ENCODE results near the gene CCL4. TPM values are rescaled to one million over a fixed set of nuclear protein-coding genes. Genes with fewer than 3 reads are reported as not detected.

The CCL4 gene
- total RNA-seq (2022; extraction: Qiagen RNA extraction; ENCODE audit: low read depth) = not detected in 5 replicates

DNA sequence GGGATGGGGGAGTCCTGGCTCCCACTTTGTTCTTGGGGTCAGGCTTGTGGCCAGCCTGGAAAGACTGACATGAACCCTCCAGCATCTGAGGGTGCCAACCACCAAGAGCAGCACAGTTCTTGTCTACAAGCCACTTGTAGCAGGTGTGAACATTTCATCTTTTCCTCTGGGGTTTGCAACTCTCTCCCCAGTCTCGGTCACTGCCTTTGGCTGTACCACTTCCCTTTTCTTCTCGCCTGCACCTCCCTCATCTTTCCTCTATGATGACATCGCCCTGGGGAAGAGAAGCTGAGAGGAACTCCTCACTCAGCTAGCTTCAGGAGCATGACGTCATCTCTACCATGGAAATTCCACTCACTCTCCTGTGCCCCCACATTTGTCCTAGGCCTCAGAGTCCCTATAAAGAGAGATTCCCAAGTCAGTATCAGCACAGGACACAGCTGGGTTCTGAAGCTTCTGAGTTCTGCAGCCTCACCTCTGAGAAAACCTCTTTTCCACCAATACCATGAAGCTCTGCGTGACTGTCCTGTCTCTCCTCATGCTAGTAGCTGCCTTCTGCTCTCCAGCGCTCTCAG, at the start of gene CCL4:
CCL4 (plus strand) TSS at position 427 of the 575 bp plus-strand sequence; CDS start at position 506, 79 bp downstream.

DNA sequence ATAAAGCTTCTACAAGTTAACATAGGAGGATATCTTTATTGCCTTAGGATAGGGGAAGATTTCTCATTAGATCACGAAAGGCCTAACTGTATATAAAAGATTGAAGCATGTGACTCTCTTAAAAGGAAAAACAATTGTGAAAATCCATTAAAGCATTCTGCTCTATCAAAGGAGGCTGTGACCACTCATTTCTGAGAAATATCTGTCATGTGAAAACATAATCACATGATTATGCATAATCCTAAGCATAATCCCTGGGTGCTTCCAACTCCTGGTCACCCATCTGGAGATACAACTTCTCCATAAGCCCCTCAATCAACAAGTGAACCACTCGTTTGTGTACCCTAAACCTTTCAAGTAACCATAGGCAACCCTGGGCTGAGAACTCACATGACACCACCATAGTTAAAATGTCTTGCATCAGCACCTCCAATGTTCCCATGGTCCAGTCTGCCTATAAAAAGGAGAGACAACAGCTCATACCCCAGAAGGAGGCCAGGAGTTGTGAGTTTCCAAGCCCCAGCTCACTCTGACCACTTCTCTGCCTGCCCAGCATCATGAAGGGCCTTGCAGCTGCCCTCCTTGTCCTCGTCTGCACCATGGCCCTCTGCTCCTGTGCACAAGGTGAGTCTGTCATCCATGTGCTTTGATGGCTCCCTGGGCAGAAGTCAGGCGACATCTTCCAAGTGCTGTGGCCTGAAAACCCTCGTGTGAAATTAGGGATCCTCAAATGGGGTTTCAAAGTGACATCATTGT, 39.7 kb upstream of the CCL4 start, which contains the start of gene CCL18:
CCL18 (plus strand) TSS at position 487 of the 756 bp plus-strand sequence; CDS start at position 558, 71 bp downstream.

DNA sequence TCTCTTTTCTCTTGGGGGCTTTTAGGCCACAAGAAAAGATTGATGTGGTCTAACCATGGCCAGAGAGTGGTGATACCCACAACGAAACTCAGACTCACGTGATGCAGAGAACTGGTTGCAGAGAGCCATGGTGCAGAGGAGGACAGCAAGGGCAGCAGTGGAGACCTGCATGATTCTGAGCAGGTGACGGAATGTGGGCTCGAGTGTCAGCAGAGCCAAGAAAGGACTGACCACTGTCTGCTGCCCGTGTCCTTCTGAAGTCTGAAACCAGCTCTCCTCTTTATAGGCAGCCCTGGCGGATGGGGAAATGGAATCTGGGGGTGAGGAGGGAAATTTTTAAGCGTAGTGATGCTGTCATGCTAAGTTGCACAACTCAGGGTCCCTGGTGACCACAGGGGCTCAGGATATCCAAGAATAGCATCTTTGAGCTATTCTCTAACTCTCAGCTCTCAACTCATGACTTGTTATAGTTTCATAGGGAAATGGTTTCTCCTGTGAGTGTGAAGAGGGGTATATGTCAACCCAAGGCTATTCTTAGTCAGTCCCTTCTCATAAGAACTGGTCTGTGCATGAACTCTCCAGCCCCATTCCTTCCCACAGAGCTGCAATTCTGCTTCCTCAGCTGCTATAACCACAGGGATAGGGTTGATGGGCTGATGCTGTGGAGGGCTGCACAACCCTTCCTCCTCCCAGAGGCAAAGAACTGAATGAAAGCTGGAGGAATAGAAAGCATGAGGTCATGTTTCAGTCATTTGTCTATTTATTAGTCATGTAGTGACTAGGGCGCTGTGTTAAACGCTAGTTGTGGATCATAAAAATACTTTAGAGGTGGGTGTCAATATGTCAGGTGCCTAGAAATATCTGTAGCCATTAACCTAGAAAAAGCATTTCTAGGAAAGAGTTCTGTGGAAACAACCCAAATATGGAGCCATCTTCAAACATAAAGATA, 13.5 kb upstream of the CCL4 start, which contains the start of gene CCL3:
CCL3 (minus strand) TSS at position 256 of the 949 bp plus-strand sequence; CDS start at position 171, 85 bp downstream.

Other genes with a start within 250 kb of the CCL4 start
- not detected in 5 replicates for gene HEATR9, start 234.9 kb upstream of the CCL4 start, total RNA-seq (2022; extraction: Qiagen RNA extraction; ENCODE audit: low read depth)
- 1.1 to 2.1 TPM (median 1.7 TPM) in 5 replicates for gene CCL5, start 223.5 kb upstream of the CCL4 start, total RNA-seq (2022; extraction: Qiagen RNA extraction; ENCODE audit: low read depth)
- gene RDM1, start 173.1 kb upstream of the CCL4 start, total RNA-seq (2022; extraction: Qiagen RNA extraction; ENCODE audit: low read depth) = 2.6 to 3.4 TPM (median 2.8 TPM) in 5 replicates
- gene LYZL6, start 160.1 kb upstream of the CCL4 start, total RNA-seq (2022; extraction: Qiagen RNA extraction; ENCODE audit: low read depth) = not detected in 5 replicates
- gene CCL16, start 122.3 kb upstream of the CCL4 start, total RNA-seq (2022; extraction: Qiagen RNA extraction; ENCODE audit: low read depth) = not detected in 5 replicates
- not detected in 5 replicates for gene CCL14, start 117.1 kb upstream of the CCL4 start, total RNA-seq (2022; extraction: Qiagen RNA extraction; ENCODE audit: low read depth)
- gene CCL15, start 102.3 kb upstream of the CCL4 start, total RNA-seq (2022; extraction: Qiagen RNA extraction; ENCODE audit: low read depth) = not detected in 5 replicates
- not detected in 5 replicates for gene CCL23, start 85.9 kb upstream of the CCL4 start, total RNA-seq (2022; extraction: Qiagen RNA extraction; ENCODE audit: low read depth)
- gene CCL18, start 39.6 kb upstream of the CCL4 start, total RNA-seq (2022; extraction: Qiagen RNA extraction; ENCODE audit: low read depth) = not detected in 5 replicates
- not detected in 5 replicates for gene CCL3, start 13.7 kb upstream of the CCL4 start, total RNA-seq (2022; extraction: Qiagen RNA extraction; ENCODE audit: low read depth)
- 1.9 to 3.7 TPM (median 3.5 TPM) in 5 replicates for gene TBC1D3B, start 72.8 kb downstream of the CCL4 start, total RNA-seq (2022; extraction: Qiagen RNA extraction; ENCODE audit: low read depth)
- not detected in 5 replicates for gene CCL3L1, start 92.9 kb downstream of the CCL4 start, total RNA-seq (2022; extraction: Qiagen RNA extraction; ENCODE audit: low read depth)
- not detected in 5 replicates for gene CCL4L2, start 107.2 kb downstream of the CCL4 start, total RNA-seq (2022; extraction: Qiagen RNA extraction; ENCODE audit: low read depth)
- 0.09 to 0.19 TPM (median 0.15 TPM) in 3 of 5 replicates, not detected in the others for gene TBC1D3I, start 160.7 kb downstream of the CCL4 start, total RNA-seq (2022; extraction: Qiagen RNA extraction; ENCODE audit: low read depth)
- not detected in 5 replicates for gene TBC1D3G, start 220.1 kb downstream of the CCL4 start, total RNA-seq (2022; extraction: Qiagen RNA extraction; ENCODE audit: low read depth)